Right renal pelvis (tissue), 4 donors: ENCODE measurements around the gene MALSU1. TPM values are rescaled to one million over a fixed set of nuclear protein-coding genes. Genes with fewer than 3 reads are reported as not detected.

ENCODE experiments used
- DNase-seq, 4 donors: peaks; one replicate each; pipeline ENCODE4 v3.0.0-alpha.2; 2013; ENCODE audit warnings: low read depth in 4 of 4, low spot score in 3 of 4, missing footprints in 1 of 4
- polyA plus RNA-seq, 4 donors: library from polyadenylated mRNA; unstranded; fragments of 120-200 nt; gene quantifications; one replicate each; pipeline ENCODE4 v1.2.1, GENCODE V29; 2013; ENCODE audit not compliant: insufficient read length in 4 of 4

Gene MALSU1
- polyA plus RNA-seq, 4 donors = 47.2 to 52.4 (median 49.7) TPM

GRCh38 chr7:23357190-23358093 lies 58.3 kb downstream of the MALSU1 start:
- no peak for DNase-seq

GRCh38 chr7:23358152-23358674 lies 59.1 kb downstream of the MALSU1 start:
- DNase-seq = no peak

Other genes starting within 250 kb of the MALSU1 start
- gene KLHL7, start 193.6 kb upstream of the MALSU1 start, polyA plus RNA-seq = 10 to 100 TPM; 43.6 to 56.0 (median 52.5) TPM
- 10 to 100 TPM; 53.2 to 66.9 (median 60.5) TPM for gene NUP42, start 117.3 kb upstream of the MALSU1 start, polyA plus RNA-seq
- 10 to 100 TPM; 19.8 to 34.4 (median 30.8) TPM for gene GPNMB, start 52.6 kb upstream of the MALSU1 start, polyA plus RNA-seq
- gene IGF2BP3, start 171.2 kb downstream of the MALSU1 start, polyA plus RNA-seq = 10 to 100 TPM; 54.5 to 68.8 (median 63.4) TPM
- 100 to 1,000 TPM; 171 to 260 (median 191) TPM for gene TRA2A, start 232.6 kb downstream of the MALSU1 start, polyA plus RNA-seq